ENCODE results near the gene NT5DC2. TPM values are rescaled to one million over a fixed set of nuclear protein-coding genes. Genes with fewer than 3 reads are reported as not detected.

The NT5DC2 gene
- total and polyA plus RNA-seq, 2 experiments from 2014 or later, result 166 to 167 TPM

DNA sequence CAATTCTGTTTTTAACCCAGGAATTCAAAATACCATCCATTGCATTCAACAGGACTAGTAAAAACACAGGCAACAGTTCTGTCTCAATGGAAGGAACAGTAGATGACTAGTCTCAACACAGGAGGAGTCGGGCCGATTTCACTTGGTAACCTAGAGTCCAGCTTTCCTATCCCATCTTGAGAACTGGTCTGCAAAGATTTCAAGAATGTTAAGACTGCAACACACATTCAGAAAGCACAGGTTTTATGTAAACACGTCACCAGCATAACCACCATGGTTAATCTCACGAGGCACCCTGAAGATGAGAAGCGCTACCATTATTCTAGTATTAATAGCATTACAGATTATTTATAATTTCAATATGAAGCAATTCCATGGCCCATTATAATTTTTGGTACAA, 24.8 kb upstream of the NT5DC2 start:
- TF ChIP-seq, protein P1, sequence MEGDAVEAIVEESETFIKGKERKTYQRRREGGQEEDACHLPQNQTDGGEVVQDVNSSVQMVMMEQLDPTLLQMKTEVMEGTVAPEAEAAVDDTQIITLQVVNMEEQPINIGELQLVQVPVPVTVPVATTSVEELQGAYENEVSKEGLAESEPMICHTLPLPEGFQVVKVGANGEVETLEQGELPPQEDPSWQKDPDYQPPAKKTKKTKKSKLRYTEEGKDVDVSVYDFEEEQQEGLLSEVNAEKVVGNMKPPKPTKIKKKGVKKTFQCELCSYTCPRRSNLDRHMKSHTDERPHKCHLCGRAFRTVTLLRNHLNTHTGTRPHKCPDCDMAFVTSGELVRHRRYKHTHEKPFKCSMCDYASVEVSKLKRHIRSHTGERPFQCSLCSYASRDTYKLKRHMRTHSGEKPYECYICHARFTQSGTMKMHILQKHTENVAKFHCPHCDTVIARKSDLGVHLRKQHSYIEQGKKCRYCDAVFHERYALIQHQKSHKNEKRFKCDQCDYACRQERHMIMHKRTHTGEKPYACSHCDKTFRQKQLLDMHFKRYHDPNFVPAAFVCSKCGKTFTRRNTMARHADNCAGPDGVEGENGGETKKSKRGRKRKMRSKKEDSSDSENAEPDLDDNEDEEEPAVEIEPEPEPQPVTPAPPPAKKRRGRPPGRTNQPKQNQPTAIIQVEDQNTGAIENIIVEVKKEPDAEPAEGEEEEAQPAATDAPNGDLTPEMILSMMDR (IDR thresholded peaks at IDR 0.05; ENCODE audit: poor library complexity), result no peak
- Histone ChIP-seq H3K4me1 (ENCODE audit: insufficient read depth) (no peaks in the 10 kb centered on the region), H3K27me3 (no peaks in the 10 kb centered on the region), H3K4me2 (no peak overlapping the region), H4K20me1 (ENCODE audit: insufficient read depth, poor library complexity, severe bottlenecking) (no peaks in the 10 kb centered on the region), H3K9me3 (ENCODE audit: low read depth) (no peaks in the 10 kb centered on the region), H2AFZ (no peak overlapping the region), H3K79me2 (peaks cover 3% of the 10 kb centered on the region), H3K4me3 (no peak overlapping the region), H3K9me2 (replicated peaks; ENCODE audit: insufficient read depth) (no peaks in the 10 kb centered on the region), H3K36me3 (replicated peaks; ENCODE audit: insufficient read depth, low read depth) (no peaks in the 10 kb centered on the region), H3K27ac (no peak overlapping the region)
- no peak for DNase-seq (ENCODE audit: low spot score)
- 90% methylated on average over 5 of the region's 5 CpGs for WGBS (ENCODE audit: low lambda C conversion rate, missing lambda C conversion rate)

DNA sequence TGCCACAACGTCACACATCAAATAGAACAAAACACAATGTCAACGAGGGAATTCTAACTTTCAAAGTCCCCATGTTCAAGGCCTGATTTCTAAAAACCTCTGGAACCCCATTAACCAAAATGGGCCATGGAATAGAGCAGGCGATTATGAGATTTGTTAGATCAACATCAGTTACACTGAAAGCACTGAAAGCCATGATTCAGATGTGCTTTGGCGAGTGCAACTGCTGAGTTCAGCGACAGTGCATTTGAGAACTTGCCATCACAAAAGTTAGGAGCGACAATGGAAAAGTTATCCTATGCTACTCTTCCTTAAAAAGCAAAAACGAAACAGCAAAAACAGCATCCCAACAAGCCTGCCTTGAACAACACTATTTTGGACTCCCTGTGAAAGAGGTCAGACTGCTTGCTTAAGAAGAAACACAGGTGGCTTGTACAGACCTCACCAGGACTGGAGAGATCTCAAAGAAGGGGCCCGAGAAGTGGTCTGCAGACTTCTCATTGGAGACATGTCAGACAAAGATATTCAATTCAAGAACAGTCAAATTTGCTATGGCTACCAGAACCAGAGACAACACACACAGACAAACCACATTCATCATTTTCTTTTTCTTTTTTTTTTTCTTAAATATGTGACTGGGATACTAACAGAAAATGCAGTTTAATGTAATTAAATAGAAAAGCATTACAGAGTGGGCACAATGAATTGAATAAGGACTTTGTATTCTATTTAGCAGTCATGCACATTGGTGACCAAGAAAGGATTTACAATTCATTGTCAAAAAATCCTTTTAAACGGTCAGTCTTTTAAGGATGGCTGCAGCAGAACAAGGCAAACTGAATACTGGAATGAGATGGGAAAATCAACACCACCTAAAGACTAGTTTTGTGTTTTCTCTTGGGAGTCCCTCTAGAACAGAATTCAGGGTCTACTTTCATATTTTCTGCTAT, 23.6 kb upstream of the NT5DC2 start:
- WGBS (ENCODE audit: low lambda C conversion rate, missing lambda C conversion rate), result 96% methylated on average over 9 of the region's 9 CpGs
- Histone ChIP-seq H3K79me2 (peaks cover 3% of the 10 kb centered on the region), H3K36me3 (replicated peaks; ENCODE audit: insufficient read depth, low read depth) (no peaks in the 10 kb centered on the region), H3K27ac (no peak overlapping the region), H4K20me1 (ENCODE audit: insufficient read depth, poor library complexity, severe bottlenecking) (no peaks in the 10 kb centered on the region), H3K4me2 (no peak overlapping the region), H2AFZ (no peak overlapping the region), H3K4me3 (no peak overlapping the region), H3K9me2 (replicated peaks; ENCODE audit: insufficient read depth) (no peaks in the 10 kb centered on the region), H3K4me1 (ENCODE audit: insufficient read depth) (no peaks in the 10 kb centered on the region), H3K27me3 (no peaks in the 10 kb centered on the region), H3K9me3 (ENCODE audit: low read depth) (no peaks in the 10 kb centered on the region)
- no peak for DNase-seq (ENCODE audit: low spot score)
- TF ChIP-seq EZH2 (IDR thresholded peaks at IDR 0.05; ENCODE audit: borderline replicate concordance), result no peak
- TF ChIP-seq EZH2phosphoT487 (IDR thresholded peaks at IDR 0.05; ENCODE audit: low read depth, severe bottlenecking, unreplicated experiment), result no peak
- TF ChIP-seq, protein P1 (IDR thresholded peaks at IDR 0.05; ENCODE audit: poor library complexity), result no peak

DNA sequence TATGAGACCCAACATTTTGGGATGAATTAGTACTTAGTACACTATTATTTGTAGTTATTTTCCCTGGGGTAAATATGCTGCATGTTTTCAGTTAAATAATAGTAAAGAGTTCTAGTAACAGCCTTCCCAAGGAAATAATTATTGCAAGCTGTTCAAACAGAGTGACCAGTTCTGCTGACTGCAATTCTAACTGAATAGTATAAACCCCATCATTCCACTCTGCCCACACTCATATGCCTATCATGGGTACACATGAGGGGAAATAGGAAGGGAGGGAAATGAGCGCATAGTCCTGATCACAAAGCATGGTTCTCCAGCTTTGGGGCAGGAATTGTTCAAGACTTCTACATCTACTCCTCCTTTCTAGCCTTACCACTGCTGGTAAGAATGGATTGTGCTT, 21.4 kb upstream of the NT5DC2 start:
- Histone ChIP-seq H3K27ac (no peak overlapping the region), H3K36me3 (replicated peaks; ENCODE audit: insufficient read depth, low read depth) (no peaks in the 10 kb centered on the region), H3K4me1 (ENCODE audit: insufficient read depth) (no peaks in the 10 kb centered on the region), H3K9me3 (ENCODE audit: low read depth) (no peaks in the 10 kb centered on the region), H3K9me2 (replicated peaks; ENCODE audit: insufficient read depth) (no peaks in the 10 kb centered on the region), H3K4me3 (no peak overlapping the region), H3K27me3 (no peaks in the 10 kb centered on the region), H3K4me2 (no peak overlapping the region), H3K79me2 (peaks cover 3% of the 10 kb centered on the region), H4K20me1 (ENCODE audit: insufficient read depth, poor library complexity, severe bottlenecking) (no peaks in the 10 kb centered on the region), H2AFZ (no peak overlapping the region)
- WGBS (ENCODE audit: low lambda C conversion rate, missing lambda C conversion rate), result 100% methylated on average over 1 of the region's 1 CpG
- no peak for DNase-seq (ENCODE audit: low spot score)
- TF ChIP-seq, protein P1 (IDR thresholded peaks at IDR 0.05; ENCODE audit: poor library complexity), result no peak
- TF ChIP-seq EZH2 (IDR thresholded peaks at IDR 0.05; ENCODE audit: borderline replicate concordance), result no peak
- no peak for TF ChIP-seq EZH2phosphoT487 (IDR thresholded peaks at IDR 0.05; ENCODE audit: low read depth, severe bottlenecking, unreplicated experiment)
